ENCODE measurements around the gene LRRC27. TPM values are rescaled to one million over a fixed set of nuclear protein-coding genes. Genes with fewer than 3 reads are reported as not detected.

LRRC27 gene
- total RNA-seq, 1 experiment from 2014 or later: 4.1 TPM

- TF ChIP-seq SIN3A (IDR thresholded peaks at IDR 0.05; ENCODE audit: low read depth): no peak
- TF ChIP-seq JUND (IDR thresholded peaks at IDR 0.05): no peak
- TF ChIP-seq REST (IDR thresholded peaks at IDR 0.05; ENCODE audit: low read depth): no peak
- ChIA-PET RAD21 (ENCODE audit: low non-redundant PET in 1 of 2, low total read pairs in 2 of 2, uncharacterized antibody in 2 of 2, unreplicated experiment in 2 of 2) (no interaction called here), CTCF (no interaction called here), POLR2A (no interaction called here)
- Histone ChIP-seq H3K27me3 (ENCODE audit: insufficient read depth, low read length) (no peaks in the 10 kb centered on the region), H3K4me3 (replicated peaks in 1 of 2; ENCODE audit: low read depth in 1 of 2, low read length in 2 of 2) (no peak overlapping the region), H3K4me1 (ENCODE audit: control insufficient read depth in 1 of 2, insufficient read depth in 2 of 2, low read length in 2 of 2) (peaks cover 6 to 23% of the 10 kb centered on the region in 2 experiments), H2AFZ (ENCODE audit: low read depth, low read length, poor library complexity, severe bottlenecking) (no peak overlapping the region), H3K36me3 (ENCODE audit: control insufficient read depth in 1 of 2, insufficient read depth in 2 of 2, low read length in 2 of 2) (no peaks in the 10 kb centered on the region), H3K9ac (ENCODE audit: low read length) (no peak overlapping the region), H3K9me3 (ENCODE audit: control insufficient read depth in 1 of 2, insufficient read depth in 1 of 2, low read depth in 1 of 2, low read length in 2 of 2) (no peaks in the 10 kb centered on the region), H4K20me1 (ENCODE audit: insufficient read depth) (no peaks in the 10 kb centered on the region), H3K79me2 (ENCODE audit: insufficient read depth, low read length) (no peaks in the 10 kb centered on the region), H3K9me2 (ENCODE audit: insufficient read depth) (no peaks in the 10 kb centered on the region), H3K27ac (ENCODE audit: low read depth, low read length) (no peak overlapping the region), H3K4me2 (ENCODE audit: low read length) (no peak overlapping the region)
- DNase-seq (ENCODE audit: low read depth, low spot score) (no peak), ATAC-seq (no peak)
- intact Hi-C loops (cut with micrococcal nuclease): no loop called here
- BruUV-seq (replicated peaks): no TSS peak
These were observed 59.1 kb downstream of the LRRC27 start for GRCh38 chr10:132390921-132391675.

GRCh38 chr10:132391676-132392020, 59.7 kb downstream of the LRRC27 start:
- TF ChIP-seq SP1 (IDR thresholded peaks at IDR 0.05; ENCODE audit: low read depth) (no peak), SRF (IDR thresholded peaks at IDR 0.05; ENCODE audit: low read depth) (no peak), JUND (IDR thresholded peaks at IDR 0.05) (no peak), ELF1 (IDR thresholded peaks at IDR 0.05; ENCODE audit: borderline replicate concordance, low read depth) (no peak), SIN3A (IDR thresholded peaks at IDR 0.05; ENCODE audit: low read depth) (no peak), RAD21 (IDR thresholded peaks at IDR 0.05; ENCODE audit: low read depth) (no peak), MAX (IDR thresholded peaks at IDR 0.05) (no peak), EZH2 (IDR thresholded peaks at IDR 0.05) (no peak), TCF7L2 (IDR thresholded peaks at IDR 0.05; ENCODE audit: borderline replicate concordance, extremely low read depth, insufficient read depth, insufficient read length) (no peak), FOSL1 (IDR thresholded peaks at IDR 0.05; ENCODE audit: low read depth) (no peak)
- DNase-seq (ENCODE audit: low read depth, low spot score): no peak
- CTCF ChIA-PET: no interaction called here
- no peaks in the 10 kb centered on the region for H3K36me3 ChIP-seq (ENCODE audit: control insufficient read depth in 1 of 2, insufficient read depth in 2 of 2, low read length in 2 of 2)
- RAD21 ChIA-PET (ENCODE audit: low non-redundant PET in 1 of 2, low total read pairs in 2 of 2, uncharacterized antibody in 2 of 2, unreplicated experiment in 2 of 2): no interaction called here
- H3K27ac ChIP-seq (ENCODE audit: low read depth, low read length): no peak overlapping the region
- intact Hi-C loops (cut with micrococcal nuclease): no loop called here
- no TSS peak for BruUV-seq (replicated peaks)
- H3K9me3 ChIP-seq (ENCODE audit: control insufficient read depth in 1 of 2, insufficient read depth in 1 of 2, low read depth in 1 of 2, low read length in 2 of 2): no peaks in the 10 kb centered on the region
- no peak overlapping the region for H2AFZ ChIP-seq (ENCODE audit: low read depth, low read length, poor library complexity, severe bottlenecking)
- POLR2A ChIA-PET: no interaction called here
- H3K4me3 ChIP-seq (replicated peaks in 1 of 2; ENCODE audit: low read depth in 1 of 2, low read length in 2 of 2): no peak overlapping the region
- H3K9ac ChIP-seq (ENCODE audit: low read length): no peak overlapping the region
- H3K4me2 ChIP-seq (ENCODE audit: low read length): no peak overlapping the region
- H4K20me1 ChIP-seq (ENCODE audit: insufficient read depth): no peaks in the 10 kb centered on the region
- no peaks in the 10 kb centered on the region for H3K9me2 ChIP-seq (ENCODE audit: insufficient read depth)
- H3K27me3 ChIP-seq (ENCODE audit: insufficient read depth, low read length): no peaks in the 10 kb centered on the region
- H3K79me2 ChIP-seq (ENCODE audit: insufficient read depth, low read length): no peaks in the 10 kb centered on the region
- H3K4me1 ChIP-seq (ENCODE audit: control insufficient read depth in 1 of 2, insufficient read depth in 2 of 2, low read length in 2 of 2): peaks cover 6 to 23% of the 10 kb centered on the region in 2 experiments
- ATAC-seq: no peak
